A549 (cell line): Measurements from ENCODE around the gene CSGALNACT2. TPM values are rescaled to one million over a fixed set of nuclear protein-coding genes. Genes with fewer than 3 reads are reported as not detected.

Experiments used
- ATAC-seq, 2 experiments: fragments of 200-7000 bp in 1 of 2; fragments of >200 bp in 1 of 2; cut with Nextera tagmentation in 1 of 2; cut with Tn5 transposase in 1 of 2; 3 replicates each; pipeline versions ENCODE4 v1.8.0 to v1.9.1; 2018 to 2020; ENCODE audit warnings: mild to moderate bottlenecking in 1 of 2, moderate library complexity in 1 of 2
- CTCF ChIA-PET: fragments of 300-600 bp; sonication (Branson Sonifier 250); formaldehyde crosslinking; extraction: SDS; loops from one replicate; lab custom pipeline; 2021; ENCODE audit warnings: antibody characterized with exemption, inconsistent platforms; lab: Yijun Ruan, JAX
- POLR2A ChIA-PET: fragments of 350-600 bp; formaldehyde crosslinking; extraction: SDS; loops from one replicate; lab custom pipeline; 2021; ENCODE audit warnings: antibody characterized with exemption, inconsistent platforms; lab: Yijun Ruan, JAX
- DNase-seq, 2 experiments: peaks; one replicate each; pipeline versions ENCODE4 v3.0.0 to v3.0.0-alpha.2; 2011 to 2016; ENCODE audit warnings: low read depth in 1 of 2, low spot score in 1 of 2
- FAIRE-seq: peaks from 2 replicates; lab custom pipeline; 2011; peaks lifted over from hg19 to GRCh38; lab: Jason Lieb, UNC
- H3K27ac ChIP-seq, 2 experiments: fragments of >200 bp; sonication (Bioruptor Twin); formaldehyde crosslinking; 3 replicates each; pipeline ENCODE4 v1.5.1; 2016 to 2017
- H3K4me1 ChIP-seq: fragments of >200 bp; sonication (Bioruptor Twin); formaldehyde crosslinking; 3 replicates; pipeline ENCODE4 v1.6.1; 2016
- H3K4me2 ChIP-seq: fragments of >200 bp; sonication (Bioruptor Twin); formaldehyde crosslinking; 3 replicates; pipeline ENCODE4 v1.6.1; 2016
- H3K4me3 ChIP-seq: fragments of >200 bp; sonication (Bioruptor Twin); formaldehyde crosslinking; 3 replicates; pipeline ENCODE4 v1.5.1; 2016
- H3K9me3 ChIP-seq: fragments of >200 bp; sonication (Bioruptor Twin); formaldehyde crosslinking; 3 replicates; pipeline ENCODE4 v1.6.1; 2016
- CBX8 ChIP-seq: fragments of 200-600 bp; sonication (generic); IDR thresholded peaks from 2 replicates; pipeline ENCODE4 v1.6.1; 2016
- EHMT2 ChIP-seq: fragments of 200-600 bp; sonication (generic); IDR thresholded peaks from 2 replicates; pipeline ENCODE4 v1.6.1; 2016; ENCODE audit warnings: antibody characterized with exemption, low read depth, mild to moderate bottlenecking, moderate library complexity
- FOSB ChIP-seq: fragments of 250-450 bp; sonication (Bioruptor Pico); IDR thresholded peaks from 2 replicates; pipeline ENCODE4 v1.5.0; 2020; ENCODE audit warnings: mild to moderate bottlenecking, moderate library complexity
- FOXS1 ChIP-seq: fragments of 250-450 bp; sonication (Bioruptor Pico); IDR thresholded peaks from 2 replicates; pipeline ENCODE4 v1.5.0; 2020; ENCODE audit warnings: mild to moderate bottlenecking, moderate library complexity
- HOXB13 ChIP-seq: fragments of 250-450 bp; sonication (Bioruptor Pico); IDR thresholded peaks from 2 replicates; pipeline ENCODE4 v1.5.0; 2020; ENCODE audit warnings: low read depth, mild to moderate bottlenecking, moderate library complexity
- JUN ChIP-seq, 2 experiments: fragments of >200 bp; sonication (Bioruptor Twin); formaldehyde crosslinking; IDR thresholded peaks; 2 replicates in 1 of 2; 3 replicates in 1 of 2; pipeline ENCODE4 v1.6.1; 2016 to 2017
- KDM5A ChIP-seq: fragments of 200-600 bp; sonication (generic); IDR thresholded peaks from 2 replicates; pipeline ENCODE4 v1.6.1; 2016; ENCODE audit warnings: antibody characterized with exemption, mild to moderate bottlenecking
- NR3C1 ChIP-seq: fragments of >200 bp; sonication (Bioruptor Twin); formaldehyde crosslinking; IDR thresholded peaks from 3 replicates; pipeline ENCODE4 v1.6.1; 2017
- RAD21 ChIP-seq, 2 experiments: fragments of >200 bp in 1 of 2; sonication (Bioruptor Twin) in 1 of 2; formaldehyde crosslinking in 1 of 2; IDR thresholded peaks in 1 of 2; conservative IDR thresholded peaks in 1 of 2; 2 replicates in 1 of 2; 3 replicates in 1 of 2; pipeline ENCODE4 v1.6.1; 2012 to 2018; ENCODE audit warnings: inconsistent platforms in 1 of 2
- RARB ChIP-seq: fragments of 250-450 bp; sonication (Bioruptor Pico); IDR thresholded peaks from 2 replicates; pipeline ENCODE4 v1.8.0; 2021; ENCODE audit warnings: mild to moderate bottlenecking, moderate library complexity
- RCOR1 ChIP-seq: fragments of 150-350 bp; IDR thresholded peaks from 2 replicates; pipeline ENCODE4 v1.6.1; 2014; ENCODE audit warnings: antibody characterized with exemption, low read length, low read depth
- RFX5 ChIP-seq: fragments of 450-650 bp; IDR thresholded peaks from 2 replicates; pipeline ENCODE4 v1.7.1; 2014; ENCODE audit warnings: antibody characterized with exemption, mild to moderate bottlenecking, moderate library complexity
- RNF2 ChIP-seq: fragments of 200-600 bp; sonication (generic); IDR thresholded peaks from 2 replicates; pipeline ENCODE4 v1.6.1; 2016; ENCODE audit warnings: low read depth, mild to moderate bottlenecking, antibody characterized with exemption, moderate library complexity, borderline replicate concordance
- ZNF302 ChIP-seq: fragments of 250-450 bp; sonication (Bioruptor Pico); IDR thresholded peaks from 2 replicates; pipeline ENCODE4 v1.9.0; 2021; ENCODE audit warnings: inconsistent platforms, mild to moderate bottlenecking, moderate library complexity
- WGBS: methylation state at CpG from one replicate; pipeline ENCODE4 v1.1.6; 2017; ENCODE audit errors: missing lambda C conversion rate; 5-methylcytosine and 5-hydroxymethylcytosine counted together
- polyA plus RNA-seq, 4 experiments: library from polyadenylated mRNA; depleted of rRNA in 3 of 4; stranded (reverse); fragments of >200 nt; fragmentation: RNase III in 1 of 4; extraction: RNeasy Plus Mini Kit Qiagen cat#74134 plus additional on column Dnase treatment in 1 of 4; gene quantifications; 2 replicates in 3 of 4; 3 replicates in 1 of 4; pipeline ENCODE4 v1.2.3, GENCODE V29; 2011 to 2017
- TF ChIP-seq, protein P1 (sequence below): fragments of >200 bp; sonication (Bioruptor Twin); formaldehyde crosslinking; IDR thresholded peaks from 3 replicates; pipeline ENCODE4 v1.5.1; 2016
- TF ChIP-seq, protein P2 (sequence below): fragments of 250-450 bp; sonication (Bioruptor Pico); IDR thresholded peaks from 2 replicates; pipeline ENCODE4 v1.5.0; 2020; ENCODE audit warnings: low read depth, mild to moderate bottlenecking, moderate library complexity
- TF ChIP-seq, protein P3 (sequence below): fragments of 450-650 bp; IDR thresholded peaks from 2 replicates; pipeline ENCODE4 v1.6.1; 2014; ENCODE audit warnings: antibody characterized with exemption

The CSGALNACT2 gene
- polyA plus RNA-seq, 2 of the 4 experiments (the other 2 are of a cell fraction) = 11.2 to 29.9 TPM

DNA sequence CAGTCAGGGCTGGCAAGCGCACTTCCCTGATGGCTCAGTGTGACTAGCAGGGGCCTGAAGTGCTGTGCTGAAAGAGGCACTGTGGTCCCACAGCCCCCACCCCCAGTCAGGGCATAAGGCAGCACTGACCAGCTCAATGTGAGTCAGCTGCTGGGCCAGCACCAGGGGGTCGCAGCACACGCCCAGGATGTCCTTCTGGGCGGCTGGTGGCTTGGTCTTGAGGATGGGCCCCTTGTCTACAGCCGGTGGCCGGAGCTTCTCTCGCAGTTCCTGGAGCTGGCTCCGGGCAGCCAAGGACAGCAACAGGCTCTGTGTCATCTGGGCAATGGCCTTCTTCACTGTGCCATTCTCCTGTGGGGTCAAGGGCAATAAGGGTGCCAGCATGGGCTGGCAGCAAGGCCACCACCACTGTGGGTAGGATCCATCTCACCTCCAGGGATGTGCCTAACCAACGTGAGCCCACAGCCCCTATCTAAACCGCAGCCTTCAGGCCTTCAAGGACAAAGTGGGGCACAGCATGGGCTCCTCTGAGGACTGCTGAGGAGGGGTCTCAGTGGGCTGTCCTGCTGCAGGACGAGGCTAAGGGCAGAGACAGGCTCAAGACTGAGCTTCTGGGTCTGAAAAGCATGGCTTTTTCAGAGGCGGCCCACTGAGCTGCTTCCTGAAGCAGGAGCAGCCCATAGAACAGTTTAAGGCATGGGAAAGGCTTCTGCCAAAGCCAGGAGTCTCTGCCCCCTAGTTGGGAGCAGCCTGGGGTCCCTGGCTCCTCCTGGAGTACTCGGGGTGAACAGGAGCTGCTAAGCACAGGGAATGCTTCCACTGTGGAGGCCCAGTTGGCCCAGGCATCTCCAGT is 62.5 kb downstream of the CSGALNACT2 start (continued):
- no peak for TF ChIP-seq CBX8
- no peak for TF ChIP-seq HOXB13 (CRISPR knock-in tag)
- TF ChIP-seq FOSB = no peak

DNA sequence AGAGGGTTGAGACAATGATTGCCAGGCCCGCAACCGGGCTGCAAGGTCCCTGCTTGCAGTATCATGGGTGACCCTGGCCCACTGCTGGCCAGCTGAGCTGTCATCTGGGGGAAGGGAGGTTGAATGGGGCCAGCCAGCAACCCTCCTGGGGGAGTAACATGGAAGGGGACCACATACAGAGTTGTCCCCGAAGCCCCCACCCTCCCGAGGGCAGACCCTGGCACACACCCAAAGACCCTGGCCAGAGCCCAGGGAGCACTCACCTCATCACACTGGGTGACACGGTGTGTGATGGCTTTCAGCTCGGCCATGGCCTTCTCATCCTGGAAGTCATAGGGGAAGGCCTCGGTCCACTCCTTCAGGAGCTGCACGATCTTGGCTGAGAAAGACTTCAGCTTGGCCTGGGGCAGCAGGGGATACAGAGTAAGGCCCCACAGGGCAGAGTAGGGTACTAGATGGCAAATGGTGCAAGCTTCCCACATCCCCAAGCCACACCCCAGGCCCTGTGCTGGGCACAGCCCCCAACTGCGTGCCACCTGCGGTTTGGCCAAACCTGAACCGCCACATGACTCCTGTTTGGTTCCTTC is 63.4 kb downstream of the CSGALNACT2 start:
- H3K4me3 ChIP-seq = no peak overlapping the region
- ATAC-seq (no peak), FAIRE-seq (no peak), DNase-seq (no peak)
- no peak for TF ChIP-seq ZNF302 (CRISPR knock-in tag)
- no peak for TF ChIP-seq KDM5A
- TF ChIP-seq NR3C1 = no peak
- TF ChIP-seq, protein P1, sequence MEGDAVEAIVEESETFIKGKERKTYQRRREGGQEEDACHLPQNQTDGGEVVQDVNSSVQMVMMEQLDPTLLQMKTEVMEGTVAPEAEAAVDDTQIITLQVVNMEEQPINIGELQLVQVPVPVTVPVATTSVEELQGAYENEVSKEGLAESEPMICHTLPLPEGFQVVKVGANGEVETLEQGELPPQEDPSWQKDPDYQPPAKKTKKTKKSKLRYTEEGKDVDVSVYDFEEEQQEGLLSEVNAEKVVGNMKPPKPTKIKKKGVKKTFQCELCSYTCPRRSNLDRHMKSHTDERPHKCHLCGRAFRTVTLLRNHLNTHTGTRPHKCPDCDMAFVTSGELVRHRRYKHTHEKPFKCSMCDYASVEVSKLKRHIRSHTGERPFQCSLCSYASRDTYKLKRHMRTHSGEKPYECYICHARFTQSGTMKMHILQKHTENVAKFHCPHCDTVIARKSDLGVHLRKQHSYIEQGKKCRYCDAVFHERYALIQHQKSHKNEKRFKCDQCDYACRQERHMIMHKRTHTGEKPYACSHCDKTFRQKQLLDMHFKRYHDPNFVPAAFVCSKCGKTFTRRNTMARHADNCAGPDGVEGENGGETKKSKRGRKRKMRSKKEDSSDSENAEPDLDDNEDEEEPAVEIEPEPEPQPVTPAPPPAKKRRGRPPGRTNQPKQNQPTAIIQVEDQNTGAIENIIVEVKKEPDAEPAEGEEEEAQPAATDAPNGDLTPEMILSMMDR = no peak
- no peak for TF ChIP-seq EHMT2
- no peak for TF ChIP-seq FOXS1 (CRISPR knock-in tag)
- TF ChIP-seq RNF2 = no peak
- no peak for TF ChIP-seq RFX5
- TF ChIP-seq RAD21 (conservative IDR thresholded peaks at IDR 0.05 in 1 of 2, IDR thresholded peaks at IDR 0.05 in 1 of 2) = no peak
- TF ChIP-seq, protein P2, sequence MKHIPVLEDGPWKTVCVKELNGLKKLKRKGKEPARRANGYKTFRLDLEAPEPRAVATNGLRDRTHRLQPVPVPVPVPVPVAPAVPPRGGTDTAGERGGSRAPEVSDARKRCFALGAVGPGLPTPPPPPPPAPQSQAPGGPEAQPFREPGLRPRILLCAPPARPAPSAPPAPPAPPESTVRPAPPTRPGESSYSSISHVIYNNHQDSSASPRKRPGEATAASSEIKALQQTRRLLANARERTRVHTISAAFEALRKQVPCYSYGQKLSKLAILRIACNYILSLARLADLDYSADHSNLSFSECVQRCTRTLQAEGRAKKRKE (CRISPR knock-in tag) = no peak
- TF ChIP-seq RARB (CRISPR knock-in tag) = no peak
- TF ChIP-seq, protein P3, sequence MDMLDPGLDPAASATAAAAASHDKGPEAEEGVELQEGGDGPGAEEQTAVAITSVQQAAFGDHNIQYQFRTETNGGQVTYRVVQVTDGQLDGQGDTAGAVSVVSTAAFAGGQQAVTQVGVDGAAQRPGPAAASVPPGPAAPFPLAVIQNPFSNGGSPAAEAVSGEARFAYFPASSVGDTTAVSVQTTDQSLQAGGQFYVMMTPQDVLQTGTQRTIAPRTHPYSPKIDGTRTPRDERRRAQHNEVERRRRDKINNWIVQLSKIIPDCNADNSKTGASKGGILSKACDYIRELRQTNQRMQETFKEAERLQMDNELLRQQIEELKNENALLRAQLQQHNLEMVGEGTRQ = no peak
- CTCF ChIA-PET = interaction anchor here (0.7 to 1.7 kb wide), 3 partner anchors 9 to 147 kb away, joined by 4 to 5 read pairs (median 4); no protein-coding TSS in a partner anchor
- H3K27ac ChIP-seq = no peak overlapping the region
- WGBS = 93% methylated on average over 7 of the region's 11 CpGs
- no peak overlapping the region for H3K4me2 ChIP-seq
- no peaks in the 10 kb centered on the region for H3K9me3 ChIP-seq
- POLR2A ChIA-PET = no interaction called here
- H3K4me1 ChIP-seq = no peaks in the 10 kb centered on the region

DNA sequence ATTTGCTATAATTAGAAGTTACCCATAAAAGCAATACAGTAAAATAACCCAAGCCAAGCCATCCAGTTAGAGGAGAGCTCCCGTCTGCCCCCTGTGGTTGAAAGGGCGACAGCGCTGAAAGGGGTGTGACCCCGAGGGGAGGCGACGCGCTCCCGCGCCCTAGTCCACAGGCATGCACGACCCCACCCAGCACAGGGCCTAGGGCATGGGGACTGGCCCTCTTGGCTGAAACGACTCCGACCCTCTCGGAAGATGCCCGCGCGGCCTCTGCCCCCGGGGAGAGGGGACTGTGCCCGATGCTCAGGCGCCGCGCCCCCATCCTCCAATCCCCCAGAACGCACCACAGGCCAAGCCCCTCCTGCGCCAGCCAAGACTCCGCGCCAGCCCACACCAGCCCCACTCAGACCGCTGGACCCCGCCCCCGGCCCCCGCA is 64.0 kb downstream of the CSGALNACT2 start:
- ChIA-PET CTCF (interaction anchor here (0.7 to 1.7 kb wide), 4 partner anchors 9 to 147 kb away, joined by 4 to 5 read pairs (median 4); no protein-coding TSS in a partner anchor), POLR2A (no interaction called here)
- FAIRE-seq (no peak), DNase-seq (peak in 1 of 2 experiments; percentile 36), ATAC-seq (peak in 1 of 2 experiments; percentile 46; a peak in 3 of 6 replicates)
- Histone ChIP-seq H3K4me2 (peak overlapping the region; percentile 38), H3K4me3 (no peak overlapping the region), H3K9me3 (no peaks in the 10 kb centered on the region), H3K27ac (no peak overlapping the region), H3K4me1 (no peaks in the 10 kb centered on the region)
- TF ChIP-seq NR3C1 = no peak
- TF ChIP-seq JUN (IDR thresholded peaks at IDR 0.05) = no peak
- TF ChIP-seq RCOR1 = no peak
- WGBS = 65% methylated on average over 13 of the region's 29 CpGs
